ENCODE results near the gene FAM153A.
"Not testable (repeated sequence)": the region's sequence is repeated elsewhere in the genome, so short reads cannot be mapped to it uniquely, and the experiment has no call there.

DNA sequence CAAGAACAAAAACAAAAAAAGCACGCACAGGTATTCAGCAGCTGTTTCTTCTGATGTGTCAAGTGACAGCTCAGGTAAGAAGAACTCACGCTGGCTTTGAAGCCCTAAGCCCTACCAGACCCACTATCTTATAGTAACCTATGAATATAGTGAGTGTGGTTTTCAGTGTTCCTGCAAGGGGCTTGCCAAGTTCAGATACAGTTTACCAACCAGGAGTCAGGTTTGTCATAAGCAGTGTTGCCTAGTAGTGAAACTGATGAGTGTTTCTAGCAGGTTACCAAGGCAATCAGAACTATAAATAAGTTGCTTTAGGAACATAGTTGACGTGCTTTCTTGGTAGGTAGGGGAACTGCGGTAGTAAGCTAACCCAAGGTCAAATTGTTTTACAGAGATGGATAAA, 43.4 kb upstream of the FAM153A start:
- not testable (repeated sequence) for TF ChIP-seq EZH2 (IDR thresholded peaks at IDR 0.05; ENCODE audit: insufficient read depth, poor library complexity, severe bottlenecking); EZH2phosphoT487 (IDR thresholded peaks at IDR 0.05; ENCODE audit: insufficient read depth, low read depth)
